ENCODE data around the gene STON1.

GRCh38 chr2:48567671-48568070, 37.7 kb downstream of the STON1 start:
- no peak for TF ChIP-seq ZNF704 (tag by site-specific recombination; IDR thresholded peaks at IDR 0.05)
- TF ChIP-seq ZNF184 (tag by site-specific recombination; IDR thresholded peaks at IDR 0.05): no peak
- no peak for TF ChIP-seq SETDB1 (IDR thresholded peaks at IDR 0.05; ENCODE audit: insufficient read length, low read length)
- no peak for TF ChIP-seq CTCF (tag by site-specific recombination; IDR thresholded peaks at IDR 0.05)
- no peak for TF ChIP-seq ZFP3 (tag by site-specific recombination; IDR thresholded peaks at IDR 0.05; ENCODE audit: low read depth)
- TF ChIP-seq BCL11A (tag by site-specific recombination; IDR thresholded peaks at IDR 0.05; ENCODE audit: low read depth): no peak
- TF ChIP-seq, protein P1, sequence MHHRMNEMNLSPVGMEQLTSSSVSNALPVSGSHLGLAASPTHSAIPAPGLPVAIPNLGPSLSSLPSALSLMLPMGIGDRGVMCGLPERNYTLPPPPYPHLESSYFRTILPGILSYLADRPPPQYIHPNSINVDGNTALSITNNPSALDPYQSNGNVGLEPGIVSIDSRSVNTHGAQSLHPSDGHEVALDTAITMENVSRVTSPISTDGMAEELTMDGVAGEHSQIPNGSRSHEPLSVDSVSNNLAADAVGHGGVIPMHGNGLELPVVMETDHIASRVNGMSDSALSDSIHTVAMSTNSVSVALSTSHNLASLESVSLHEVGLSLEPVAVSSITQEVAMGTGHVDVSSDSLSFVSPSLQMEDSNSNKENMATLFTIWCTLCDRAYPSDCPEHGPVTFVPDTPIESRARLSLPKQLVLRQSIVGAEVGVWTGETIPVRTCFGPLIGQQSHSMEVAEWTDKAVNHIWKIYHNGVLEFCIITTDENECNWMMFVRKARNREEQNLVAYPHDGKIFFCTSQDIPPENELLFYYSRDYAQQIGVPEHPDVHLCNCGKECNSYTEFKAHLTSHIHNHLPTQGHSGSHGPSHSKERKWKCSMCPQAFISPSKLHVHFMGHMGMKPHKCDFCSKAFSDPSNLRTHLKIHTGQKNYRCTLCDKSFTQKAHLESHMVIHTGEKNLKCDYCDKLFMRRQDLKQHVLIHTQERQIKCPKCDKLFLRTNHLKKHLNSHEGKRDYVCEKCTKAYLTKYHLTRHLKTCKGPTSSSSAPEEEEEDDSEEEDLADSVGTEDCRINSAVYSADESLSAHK (tag by site-specific recombination; IDR thresholded peaks at IDR 0.05): no peak
- TF ChIP-seq ZNF140 (tag by site-specific recombination; IDR thresholded peaks at IDR 0.05): no peak
- no peak for TF ChIP-seq ZNF776 (tag by site-specific recombination; IDR thresholded peaks at IDR 0.05; ENCODE audit: borderline replicate concordance)
- TF ChIP-seq ZSCAN30 (tag by site-specific recombination; IDR thresholded peaks at IDR 0.05): no peak
- no peak for TF ChIP-seq KLF8 (tag by site-specific recombination; IDR thresholded peaks at IDR 0.05)
- TF ChIP-seq, protein P2, sequence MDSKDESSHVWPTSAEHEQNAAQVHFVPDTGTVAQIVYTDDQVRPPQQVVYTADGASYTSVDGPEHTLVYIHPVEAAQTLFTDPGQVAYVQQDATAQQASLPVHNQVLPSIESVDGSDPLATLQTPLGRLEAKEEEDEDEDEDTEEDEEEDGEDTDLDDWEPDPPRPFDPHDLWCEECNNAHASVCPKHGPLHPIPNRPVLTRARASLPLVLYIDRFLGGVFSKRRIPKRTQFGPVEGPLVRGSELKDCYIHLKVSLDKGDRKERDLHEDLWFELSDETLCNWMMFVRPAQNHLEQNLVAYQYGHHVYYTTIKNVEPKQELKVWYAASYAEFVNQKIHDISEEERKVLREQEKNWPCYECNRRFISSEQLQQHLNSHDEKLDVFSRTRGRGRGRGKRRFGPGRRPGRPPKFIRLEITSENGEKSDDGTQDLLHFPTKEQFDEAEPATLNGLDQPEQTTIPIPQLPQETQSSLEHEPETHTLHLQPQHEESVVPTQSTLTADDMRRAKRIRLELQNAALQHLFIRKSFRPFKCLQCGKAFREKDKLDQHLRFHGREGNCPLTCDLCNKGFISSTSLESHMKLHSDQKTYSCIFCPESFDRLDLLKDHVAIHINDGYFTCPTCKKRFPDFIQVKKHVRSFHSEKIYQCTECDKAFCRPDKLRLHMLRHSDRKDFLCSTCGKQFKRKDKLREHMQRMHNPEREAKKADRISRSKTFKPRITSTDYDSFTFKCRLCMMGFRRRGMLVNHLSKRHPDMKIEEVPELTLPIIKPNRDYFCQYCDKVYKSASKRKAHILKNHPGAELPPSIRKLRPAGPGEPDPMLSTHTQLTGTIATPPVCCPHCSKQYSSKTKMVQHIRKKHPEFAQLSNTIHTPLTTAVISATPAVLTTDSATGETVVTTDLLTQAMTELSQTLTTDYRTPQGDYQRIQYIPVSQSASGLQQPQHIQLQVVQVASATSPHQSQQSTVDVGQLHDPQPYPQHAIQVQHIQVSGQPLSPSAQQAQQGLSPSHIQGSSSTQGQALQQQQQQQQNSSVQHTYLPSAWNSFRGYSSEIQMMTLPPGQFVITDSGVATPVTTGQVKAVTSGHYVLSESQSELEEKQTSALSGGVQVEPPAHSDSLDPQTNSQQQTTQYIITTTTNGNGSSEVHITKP (tag by site-specific recombination; IDR thresholded peaks at IDR 0.05): no peak
- no peak for TF ChIP-seq SP2 (tag by site-specific recombination; IDR thresholded peaks at IDR 0.05)
- no peak for TF ChIP-seq ZFP41 (tag by site-specific recombination; IDR thresholded peaks at IDR 0.05; ENCODE audit: borderline replicate concordance)

All from HEK293 (cell line).